Coronary artery (tissue), 2 donors: ENCODE results near the gene TGM5.

Experiments
- DNase-seq: peaks from one replicate; pipeline ENCODE4 v3.0.0-alpha.2; 2017; ENCODE audit warnings: low spot score
- H3K27ac ChIP-seq, 2 donors: fragments of 200-600 bp; sonication (generic); one replicate each; pipeline ENCODE4 v1.5.1; 2016 to 2019
- H3K4me3 ChIP-seq: fragments of 200-600 bp; sonication (generic); 2 replicates; pipeline ENCODE4 v1.5.1; 2016; ENCODE audit warnings: mild to moderate bottlenecking, moderate library complexity
- TF ChIP-seq, protein P1 (sequence below): fragments of 200-600 bp; sonication (generic); IDR thresholded peaks from one replicate; pipeline ENCODE4 v1.5.1; 2019; ENCODE audit warnings: antibody characterized with exemption

The TGM5 gene

DNA sequence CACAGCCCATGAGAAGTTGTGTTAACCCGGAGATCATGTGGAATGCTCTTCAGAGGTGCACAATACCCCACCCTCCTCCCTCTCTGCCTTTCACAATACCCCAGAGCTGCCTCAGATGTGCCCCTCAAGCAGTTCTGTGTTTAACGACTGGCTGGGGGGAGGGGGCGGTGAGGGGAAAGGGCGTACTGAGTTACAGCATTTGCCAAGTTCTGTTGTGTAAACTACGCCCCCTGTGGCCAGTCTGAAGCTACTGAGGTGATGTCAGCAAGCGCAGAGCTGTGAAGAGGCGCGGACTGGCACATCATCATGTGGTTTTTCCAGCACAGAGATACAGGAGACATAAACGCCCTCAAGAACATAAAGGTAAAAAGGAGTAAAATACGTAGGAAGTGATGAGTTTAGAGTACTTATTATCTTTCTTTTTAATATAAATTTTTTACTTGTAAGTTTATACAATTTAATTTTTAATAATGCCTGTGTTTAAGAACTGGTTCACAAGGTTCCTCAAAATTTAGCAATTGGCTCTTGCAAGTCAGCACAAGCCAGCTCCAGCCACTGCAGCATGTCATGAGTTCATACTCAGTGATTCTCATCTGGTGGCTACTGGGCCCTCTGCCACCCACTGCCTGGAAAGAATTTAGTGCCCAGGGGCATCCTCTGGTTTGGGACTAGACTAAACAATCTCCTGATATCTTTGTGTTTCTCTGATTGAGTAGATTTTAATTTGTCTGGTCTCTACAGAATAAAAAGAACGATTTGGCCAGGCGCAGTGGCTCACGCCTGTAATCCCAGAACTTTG lies 47.6 kb downstream of the TGM5 start:
- Histone ChIP-seq H3K4me3 (no peak overlapping the region), H3K27ac (no peak overlapping the region)
- DNase-seq = peak; percentile 57
- TF ChIP-seq, protein P1, sequence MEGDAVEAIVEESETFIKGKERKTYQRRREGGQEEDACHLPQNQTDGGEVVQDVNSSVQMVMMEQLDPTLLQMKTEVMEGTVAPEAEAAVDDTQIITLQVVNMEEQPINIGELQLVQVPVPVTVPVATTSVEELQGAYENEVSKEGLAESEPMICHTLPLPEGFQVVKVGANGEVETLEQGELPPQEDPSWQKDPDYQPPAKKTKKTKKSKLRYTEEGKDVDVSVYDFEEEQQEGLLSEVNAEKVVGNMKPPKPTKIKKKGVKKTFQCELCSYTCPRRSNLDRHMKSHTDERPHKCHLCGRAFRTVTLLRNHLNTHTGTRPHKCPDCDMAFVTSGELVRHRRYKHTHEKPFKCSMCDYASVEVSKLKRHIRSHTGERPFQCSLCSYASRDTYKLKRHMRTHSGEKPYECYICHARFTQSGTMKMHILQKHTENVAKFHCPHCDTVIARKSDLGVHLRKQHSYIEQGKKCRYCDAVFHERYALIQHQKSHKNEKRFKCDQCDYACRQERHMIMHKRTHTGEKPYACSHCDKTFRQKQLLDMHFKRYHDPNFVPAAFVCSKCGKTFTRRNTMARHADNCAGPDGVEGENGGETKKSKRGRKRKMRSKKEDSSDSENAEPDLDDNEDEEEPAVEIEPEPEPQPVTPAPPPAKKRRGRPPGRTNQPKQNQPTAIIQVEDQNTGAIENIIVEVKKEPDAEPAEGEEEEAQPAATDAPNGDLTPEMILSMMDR = no peak

DNA sequence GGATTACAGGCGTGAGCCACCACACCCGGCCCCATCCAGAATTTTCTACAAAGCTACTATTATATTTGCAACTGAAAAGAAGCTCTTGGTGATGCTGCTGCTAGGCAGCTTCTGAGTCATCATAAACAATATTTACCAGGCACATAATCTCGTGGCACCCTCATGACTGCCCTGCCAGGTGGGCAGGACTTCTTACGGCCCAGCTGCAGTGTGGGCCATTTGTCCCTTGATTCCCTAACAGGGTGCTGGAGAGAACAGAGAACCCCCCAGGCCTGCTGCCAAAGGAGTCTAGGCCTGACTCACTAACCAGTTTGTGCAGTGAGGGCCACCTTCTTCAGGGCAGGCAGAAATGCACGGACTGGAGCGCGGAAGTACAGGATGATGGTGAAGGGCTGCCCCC lies 50.8 kb downstream of the TGM5 start:
- TF ChIP-seq, protein P1 = no peak
- no peak overlapping the region for H3K4me3 ChIP-seq
- DNase-seq = peak; percentile 45

DNA sequence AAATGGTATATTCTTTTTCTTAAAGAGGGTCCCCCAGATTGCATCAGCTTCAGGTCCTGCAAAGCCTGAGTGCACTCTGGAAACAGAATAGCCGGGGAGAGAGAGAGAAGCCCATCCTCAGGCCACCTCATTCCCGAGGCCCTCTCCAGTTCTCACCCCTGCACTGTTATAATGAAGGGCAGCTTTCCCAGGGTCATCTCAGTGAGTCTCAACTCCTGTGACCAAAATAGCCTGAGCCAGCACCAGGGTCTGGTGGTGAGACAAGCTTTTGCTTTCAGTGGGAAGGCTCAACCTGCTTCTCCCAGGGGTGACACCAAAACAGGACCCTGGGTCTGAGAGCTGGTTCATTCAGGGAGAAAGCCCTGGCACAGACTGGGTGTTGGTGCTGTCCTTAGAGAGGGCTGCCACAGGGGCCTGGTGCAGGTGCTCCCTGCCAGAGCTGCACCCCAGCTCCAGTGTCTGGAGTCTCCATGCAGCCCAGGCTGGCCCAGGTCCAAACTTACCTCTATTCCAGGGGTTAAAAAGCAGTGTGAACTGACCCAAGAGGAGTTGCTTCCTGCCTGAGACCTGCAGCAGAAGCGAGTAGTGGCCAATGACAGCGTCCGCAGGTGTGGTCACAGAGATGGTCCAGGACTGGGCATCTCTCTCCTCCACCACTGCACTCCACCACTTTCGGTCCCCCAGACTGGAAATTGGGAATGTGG lies 52.0 kb downstream of the TGM5 start:
- Histone ChIP-seq H3K27ac (no peak overlapping the region), H3K4me3 (no peak overlapping the region)
- DNase-seq = peak; percentile 53
- TF ChIP-seq, protein P1 = no peak

More for the DNA sequence above, 50.8 kb downstream of the TGM5 start:
- H3K27ac ChIP-seq = no peak overlapping the region

DNA sequence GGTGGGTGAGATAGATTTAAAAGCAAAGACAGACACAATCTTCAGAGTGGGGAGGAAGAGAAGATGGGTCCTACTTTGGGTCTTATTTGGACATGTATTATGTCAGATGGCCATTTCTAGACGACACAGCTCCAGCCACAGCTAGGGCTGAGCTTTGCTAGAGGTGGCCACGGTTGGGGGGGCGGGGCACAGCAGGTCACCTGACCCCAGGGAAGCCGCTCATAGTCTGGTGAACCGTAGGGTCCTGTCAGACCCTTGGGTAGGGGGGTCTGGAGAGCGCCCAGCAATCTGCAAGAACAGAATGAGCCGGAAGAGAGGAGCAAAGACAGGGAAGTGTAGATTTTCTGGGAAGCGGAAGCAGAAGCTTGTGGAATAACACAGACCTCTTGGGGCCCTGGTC lies 52.6 kb downstream of the TGM5 start:
- TF ChIP-seq, protein P1 = no peak
- no peak overlapping the region for H3K4me3 ChIP-seq
- peak; percentile 56 for DNase-seq
- no peak overlapping the region for H3K27ac ChIP-seq

DNA sequence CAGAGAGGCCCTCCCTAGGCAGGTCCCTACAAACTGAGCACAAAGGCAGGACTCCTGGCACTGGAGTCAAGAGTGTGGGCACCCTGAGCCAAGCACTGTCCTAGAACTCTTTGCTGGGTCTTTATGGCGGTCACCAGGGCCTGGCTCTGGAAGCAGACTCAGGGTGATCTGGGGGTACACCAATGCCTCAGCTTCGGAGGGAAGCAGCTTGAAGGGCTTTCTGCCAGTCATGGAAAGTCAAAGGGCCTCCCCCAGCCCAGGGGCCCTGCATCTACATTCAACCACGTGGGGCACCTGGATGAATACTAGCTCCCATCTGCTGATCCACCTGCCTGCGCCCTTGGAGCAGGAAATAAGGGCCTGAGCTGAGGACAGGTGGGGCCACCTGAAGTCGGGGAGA lies 53.3 kb downstream of the TGM5 start:
- H3K4me3 ChIP-seq = no peak overlapping the region
- TF ChIP-seq, protein P1 = no peak
- peak; percentile 60 for DNase-seq
- no peak overlapping the region for H3K27ac ChIP-seq

DNA sequence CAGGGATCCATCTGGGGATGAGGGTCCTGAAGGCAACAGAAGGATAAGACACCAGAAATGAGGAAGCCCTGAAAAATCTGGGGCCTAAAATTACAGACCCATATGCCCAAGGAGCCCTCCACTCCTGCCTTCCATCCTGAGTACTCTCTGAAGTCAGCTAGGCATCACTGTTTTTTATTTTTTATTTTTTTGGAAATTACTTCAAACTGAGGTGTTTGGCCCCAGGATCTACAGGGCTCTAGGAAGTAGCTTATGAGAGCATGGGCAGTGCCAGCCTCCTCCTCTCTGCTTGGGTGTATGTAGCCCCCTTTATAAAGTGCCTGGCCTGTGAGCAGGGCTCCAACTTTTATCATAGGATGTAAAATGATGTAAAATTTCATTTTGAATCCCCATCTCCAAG lies 53.8 kb downstream of the TGM5 start:
- no peak overlapping the region for H3K4me3 ChIP-seq
- peak; percentile 36 for DNase-seq
- TF ChIP-seq, protein P1 = no peak
- H3K27ac ChIP-seq = no peak overlapping the region
